Activated T-cell treated with anti-CD3 and anti-CD28 coated beads for 1 hour (primary cell): Measurements from ENCODE around the gene MB.
"Not testable (repeated sequence)": the region's sequence is repeated elsewhere in the genome, so short reads cannot be mapped to it uniquely, and the experiment has no call there.

ENCODE experiments used
- DNase-seq: peaks from one replicate; pipeline ENCODE4 v3.0.0-alpha.2; 2020; ENCODE audit warnings: low read depth

Gene MB

GRCh38 chr22:35617137-35617755, at the start of gene MB:
MB (minus strand) TSS chr22:35617329; CDS start chr22:35617257, 72 bp downstream.
- DNase-seq: no peak

- not testable (repeated sequence) for DNase-seq
Measured at GRCh38 chr22:35666699-35667098, 49.6 kb upstream of the MB start.

- no peak for DNase-seq
Measured at GRCh38 chr22:35664955-35665587, 47.9 kb upstream of the MB start.

- no peak for DNase-seq
Measured at GRCh38 chr22:35663371-35663770, 46.2 kb upstream of the MB start.

- no peak for DNase-seq
Measured at GRCh38 chr22:35662914-35663313, 45.8 kb upstream of the MB start.

GRCh38 chr22:35661464-35661863, 44.3 kb upstream of the MB start:
- DNase-seq: no peak

- DNase-seq: peak; percentile 39
Measured at GRCh38 chr22:35660291-35661127, 43.4 kb upstream of the MB start.

- no peak for DNase-seq
Measured at GRCh38 chr22:35657571-35658312, 40.6 kb upstream of the MB start.

GRCh38 chr22:35656284-35656752, 39.2 kb upstream of the MB start:
- no peak for DNase-seq

- no peak for DNase-seq
Measured at GRCh38 chr22:35653824-35654223, 36.7 kb upstream of the MB start.

GRCh38 chr22:35651085-35651484, 34.0 kb upstream of the MB start:
- DNase-seq: no peak

GRCh38 chr22:35649636-35650250, 32.6 kb upstream of the MB start:
- DNase-seq: no peak

- DNase-seq: no peak
Measured at GRCh38 chr22:35649026-35649553, 32.0 kb upstream of the MB start.

GRCh38 chr22:35648066-35649025, 31.2 kb upstream of the MB start, which contains the start of gene APOL6:
APOL6 (plus strand) TSS chr22:35648446; CDS start chr22:35656426, 7,980 bp downstream.
- DNase-seq: no peak

- DNase-seq: no peak
Measured at GRCh38 chr22:35645646-35646045, 28.5 kb upstream of the MB start.

- DNase-seq: no peak
Measured at GRCh38 chr22:35643991-35644390, 26.9 kb upstream of the MB start.

GRCh38 chr22:35642305-35642741, 25.2 kb upstream of the MB start:
- DNase-seq: no peak

- DNase-seq: no peak
Measured at GRCh38 chr22:35641494-35642120, 24.5 kb upstream of the MB start.

GRCh38 chr22:35638410-35638809, 21.3 kb upstream of the MB start:
- DNase-seq: no peak

- DNase-seq: no peak
Measured at GRCh38 chr22:35638001-35638400, 20.9 kb upstream of the MB start.
